LNCaP clone FGC (cell line): ENCODE data around the gene PRELP.

ENCODE experiments used
- DNase-seq: peaks from one replicate; pipeline ENCODE4 v3.0.0-alpha.2; 2011; ENCODE audit warnings: low read depth
- H3K4me3 ChIP-seq: 2 replicates; pipeline ENCODE4 v1.5.1; 2011; ENCODE audit warnings: mild to moderate bottlenecking, low read depth, low read length, control low read depth
- TF ChIP-seq, protein P1 (sequence below): IDR thresholded peaks from 2 replicates; pipeline ENCODE4 v1.5.1; 2012; ENCODE audit warnings: mild to moderate bottlenecking; ENCODE audit not compliant: control insufficient read depth, insufficient read depth; ENCODE audit errors: extremely low read depth

PRELP gene

DNA sequence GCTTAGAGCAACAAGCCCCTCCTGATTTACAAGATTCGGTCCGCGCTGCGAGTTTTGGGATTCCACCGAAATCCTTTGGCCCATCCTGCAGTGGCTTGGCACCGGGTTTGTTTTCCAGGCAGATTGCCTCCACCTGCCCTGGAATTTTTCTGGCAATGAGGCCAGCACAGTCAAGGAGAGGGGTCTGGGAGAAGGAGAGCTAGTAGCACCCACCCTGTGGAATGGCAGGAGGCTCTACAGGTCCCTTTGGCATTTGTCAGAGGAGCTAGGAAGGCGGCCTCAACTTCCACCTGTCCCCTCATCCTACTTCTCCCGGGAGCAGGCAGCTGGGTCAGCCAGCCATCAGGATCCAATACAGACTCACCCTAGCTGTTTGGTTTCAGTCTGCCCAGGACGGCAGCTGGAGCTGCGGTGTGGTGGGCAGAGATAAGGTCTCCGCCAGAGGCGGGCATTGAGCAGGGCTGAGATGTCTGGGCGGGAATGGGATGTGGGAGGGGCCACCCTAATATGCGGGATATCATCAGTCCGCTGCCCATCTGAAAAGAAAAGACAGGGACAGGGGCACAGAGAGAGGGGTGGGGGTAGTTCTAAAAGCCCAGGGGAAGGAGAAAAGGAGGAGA, 37.8 kb upstream of the PRELP start:
- no peak overlapping the region for H3K4me3 ChIP-seq
- TF ChIP-seq, protein P1, sequence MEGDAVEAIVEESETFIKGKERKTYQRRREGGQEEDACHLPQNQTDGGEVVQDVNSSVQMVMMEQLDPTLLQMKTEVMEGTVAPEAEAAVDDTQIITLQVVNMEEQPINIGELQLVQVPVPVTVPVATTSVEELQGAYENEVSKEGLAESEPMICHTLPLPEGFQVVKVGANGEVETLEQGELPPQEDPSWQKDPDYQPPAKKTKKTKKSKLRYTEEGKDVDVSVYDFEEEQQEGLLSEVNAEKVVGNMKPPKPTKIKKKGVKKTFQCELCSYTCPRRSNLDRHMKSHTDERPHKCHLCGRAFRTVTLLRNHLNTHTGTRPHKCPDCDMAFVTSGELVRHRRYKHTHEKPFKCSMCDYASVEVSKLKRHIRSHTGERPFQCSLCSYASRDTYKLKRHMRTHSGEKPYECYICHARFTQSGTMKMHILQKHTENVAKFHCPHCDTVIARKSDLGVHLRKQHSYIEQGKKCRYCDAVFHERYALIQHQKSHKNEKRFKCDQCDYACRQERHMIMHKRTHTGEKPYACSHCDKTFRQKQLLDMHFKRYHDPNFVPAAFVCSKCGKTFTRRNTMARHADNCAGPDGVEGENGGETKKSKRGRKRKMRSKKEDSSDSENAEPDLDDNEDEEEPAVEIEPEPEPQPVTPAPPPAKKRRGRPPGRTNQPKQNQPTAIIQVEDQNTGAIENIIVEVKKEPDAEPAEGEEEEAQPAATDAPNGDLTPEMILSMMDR = no peak
- no peak for DNase-seq

- DNase-seq = no peak
- TF ChIP-seq, protein P1 = no peak
- H3K4me3 ChIP-seq = no peak overlapping the region
Observed at GRCh38 chr1:203439131-203439730, 36.4 kb upstream of the PRELP start.

GRCh38 chr1:203440771-203441170, 34.8 kb upstream of the PRELP start:
- no peak overlapping the region for H3K4me3 ChIP-seq
- TF ChIP-seq, protein P1 = peak; percentile 75
- DNase-seq = peak; percentile 27

DNA sequence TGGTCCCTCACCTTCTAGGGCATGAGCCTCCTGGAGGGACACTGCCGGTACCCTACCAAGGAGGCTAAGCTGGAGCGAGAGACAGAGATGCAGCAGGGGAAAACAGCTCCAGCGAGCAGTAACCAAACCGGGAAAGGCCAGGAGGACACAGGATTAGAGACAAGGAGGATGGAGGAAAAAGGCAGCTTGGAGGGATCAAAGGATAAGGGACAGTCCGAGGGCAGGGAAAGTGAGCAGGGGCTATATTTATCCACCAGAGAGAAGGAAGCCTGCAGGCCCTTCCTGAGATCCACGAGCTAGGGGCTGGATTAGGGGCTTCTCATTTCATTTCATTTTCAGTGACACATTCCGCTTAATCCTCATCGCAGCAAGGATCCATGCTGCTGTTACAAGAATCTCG, 33.8 kb upstream of the PRELP start:
- TF ChIP-seq, protein P1 = no peak
- no peak overlapping the region for H3K4me3 ChIP-seq
- DNase-seq = no peak

DNA sequence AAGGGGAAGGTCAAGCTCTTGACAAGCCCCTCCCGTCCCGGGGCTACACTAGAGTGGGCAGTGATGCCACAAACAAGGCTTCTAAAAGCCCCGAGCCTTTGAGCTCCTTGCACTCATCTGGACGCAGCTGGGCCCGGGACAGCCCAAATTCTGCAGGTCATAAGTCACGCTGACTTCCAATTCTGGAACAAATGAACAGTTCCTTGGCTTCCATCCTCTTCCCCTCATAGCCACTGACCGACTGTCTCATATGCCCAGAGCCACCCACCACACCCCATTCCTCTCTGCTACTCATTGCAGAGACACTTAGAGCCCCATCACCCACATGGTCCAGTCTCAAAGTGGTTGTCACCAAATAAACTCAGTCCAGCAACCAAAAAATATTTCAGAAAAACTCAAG, 32.8 kb upstream of the PRELP start:
- no peak overlapping the region for H3K4me3 ChIP-seq
- no peak for DNase-seq
- TF ChIP-seq, protein P1 = no peak

GRCh38 chr1:203443296-203443695, 32.3 kb upstream of the PRELP start:
- TF ChIP-seq, protein P1 = no peak
- DNase-seq = no peak
- H3K4me3 ChIP-seq = no peak overlapping the region

- no peak overlapping the region for H3K4me3 ChIP-seq
- no peak for DNase-seq
- TF ChIP-seq, protein P1 = peak; percentile 15; the same call in 1 of the 2 replicates
Observed at GRCh38 chr1:203444171-203444576, 31.4 kb upstream of the PRELP start.
